IMR-90 (cell line): ENCODE data around the gene EVL.

Experiments used
- CEBPB ChIP-seq: IDR thresholded peaks from 2 replicates; pipeline ENCODE4 v1.6.1; 2012; ENCODE audit warnings: low read depth, low read length, improper control_type of control experiment
- POLR2A ChIP-seq: IDR thresholded peaks from 2 replicates; pipeline ENCODE4 v1.6.1; 2012; ENCODE audit warnings: mild to moderate bottlenecking, low read depth, low read length
- RCOR1 ChIP-seq: IDR thresholded peaks from 2 replicates; pipeline ENCODE4 v1.6.1; 2012; ENCODE audit warnings: mild to moderate bottlenecking, low read length, improper control_type of control experiment; ENCODE audit not compliant: insufficient replicate concordance
- SMC3 ChIP-seq: fragments of 150-350 bp; IDR thresholded peaks from 2 replicates; pipeline ENCODE4 v1.6.1; 2016; ENCODE audit warnings: low read depth, mild to moderate bottlenecking, antibody characterized with exemption, low read length, moderate library complexity
- TF ChIP-seq, protein P1 (sequence below): fragments of 150-350 bp; IDR thresholded peaks from 2 replicates; pipeline ENCODE4 v1.6.1; 2017; ENCODE audit warnings: mild to moderate bottlenecking, antibody characterized with exemption, low read length, low read depth
- TF ChIP-seq, protein P2 (sequence below): conservative IDR thresholded peaks from 2 replicates; pipeline ENCODE4 v1.5.1; 2012; ENCODE audit warnings: mild to moderate bottlenecking, low read depth, low read length, improper control_type of control experiment
- TF ChIP-seq, protein P3 (sequence below): fragments of 150-350 bp; IDR thresholded peaks from 2 replicates; pipeline ENCODE4 v1.6.1; 2016; ENCODE audit warnings: low read depth, mild to moderate bottlenecking, low read length, moderate library complexity, borderline replicate concordance

DNA sequence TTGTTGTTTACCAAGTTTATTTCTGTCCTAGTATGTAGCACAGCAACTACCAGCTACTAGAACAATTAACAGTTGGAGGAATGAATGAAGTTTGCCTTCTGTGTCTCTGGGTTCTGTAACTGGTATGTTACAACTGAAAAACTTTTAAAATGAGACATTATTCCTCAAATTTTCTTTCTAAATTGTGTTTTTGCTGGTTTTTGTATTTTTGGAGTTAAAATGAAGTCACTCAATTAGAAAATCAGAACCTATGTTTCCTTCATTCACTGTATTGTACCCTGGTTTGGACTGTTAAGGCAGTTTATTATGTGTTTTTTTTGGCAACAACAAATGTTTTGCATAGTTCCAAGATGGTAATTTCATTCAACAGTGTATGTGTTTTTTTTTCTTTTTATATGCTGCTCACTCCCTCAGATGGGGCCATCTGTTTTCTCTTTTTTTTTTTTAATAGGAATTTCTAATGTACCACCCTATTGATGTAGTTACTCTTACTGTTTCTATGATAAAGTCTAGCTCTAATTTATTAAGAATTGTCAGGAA, 30.2 kb upstream of the EVL start:
- TF ChIP-seq SMC3 (no peak), RCOR1 (no peak), CEBPB (no peak), POLR2A (no peak)
- TF ChIP-seq, protein P1, sequence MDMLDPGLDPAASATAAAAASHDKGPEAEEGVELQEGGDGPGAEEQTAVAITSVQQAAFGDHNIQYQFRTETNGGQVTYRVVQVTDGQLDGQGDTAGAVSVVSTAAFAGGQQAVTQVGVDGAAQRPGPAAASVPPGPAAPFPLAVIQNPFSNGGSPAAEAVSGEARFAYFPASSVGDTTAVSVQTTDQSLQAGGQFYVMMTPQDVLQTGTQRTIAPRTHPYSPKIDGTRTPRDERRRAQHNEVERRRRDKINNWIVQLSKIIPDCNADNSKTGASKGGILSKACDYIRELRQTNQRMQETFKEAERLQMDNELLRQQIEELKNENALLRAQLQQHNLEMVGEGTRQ: no peak
- TF ChIP-seq, protein P2, sequence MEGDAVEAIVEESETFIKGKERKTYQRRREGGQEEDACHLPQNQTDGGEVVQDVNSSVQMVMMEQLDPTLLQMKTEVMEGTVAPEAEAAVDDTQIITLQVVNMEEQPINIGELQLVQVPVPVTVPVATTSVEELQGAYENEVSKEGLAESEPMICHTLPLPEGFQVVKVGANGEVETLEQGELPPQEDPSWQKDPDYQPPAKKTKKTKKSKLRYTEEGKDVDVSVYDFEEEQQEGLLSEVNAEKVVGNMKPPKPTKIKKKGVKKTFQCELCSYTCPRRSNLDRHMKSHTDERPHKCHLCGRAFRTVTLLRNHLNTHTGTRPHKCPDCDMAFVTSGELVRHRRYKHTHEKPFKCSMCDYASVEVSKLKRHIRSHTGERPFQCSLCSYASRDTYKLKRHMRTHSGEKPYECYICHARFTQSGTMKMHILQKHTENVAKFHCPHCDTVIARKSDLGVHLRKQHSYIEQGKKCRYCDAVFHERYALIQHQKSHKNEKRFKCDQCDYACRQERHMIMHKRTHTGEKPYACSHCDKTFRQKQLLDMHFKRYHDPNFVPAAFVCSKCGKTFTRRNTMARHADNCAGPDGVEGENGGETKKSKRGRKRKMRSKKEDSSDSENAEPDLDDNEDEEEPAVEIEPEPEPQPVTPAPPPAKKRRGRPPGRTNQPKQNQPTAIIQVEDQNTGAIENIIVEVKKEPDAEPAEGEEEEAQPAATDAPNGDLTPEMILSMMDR: no peak
- TF ChIP-seq, protein P3, sequence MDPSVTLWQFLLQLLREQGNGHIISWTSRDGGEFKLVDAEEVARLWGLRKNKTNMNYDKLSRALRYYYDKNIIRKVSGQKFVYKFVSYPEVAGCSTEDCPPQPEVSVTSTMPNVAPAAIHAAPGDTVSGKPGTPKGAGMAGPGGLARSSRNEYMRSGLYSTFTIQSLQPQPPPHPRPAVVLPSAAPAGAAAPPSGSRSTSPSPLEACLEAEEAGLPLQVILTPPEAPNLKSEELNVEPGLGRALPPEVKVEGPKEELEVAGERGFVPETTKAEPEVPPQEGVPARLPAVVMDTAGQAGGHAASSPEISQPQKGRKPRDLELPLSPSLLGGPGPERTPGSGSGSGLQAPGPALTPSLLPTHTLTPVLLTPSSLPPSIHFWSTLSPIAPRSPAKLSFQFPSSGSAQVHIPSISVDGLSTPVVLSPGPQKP: no peak
